ENCODE measurements around the gene PBRM1. TPM values are rescaled to one million over a fixed set of nuclear protein-coding genes. Genes with fewer than 3 reads are reported as not detected.

The PBRM1 gene
- total and polyA plus RNA-seq, 2 donors from 2014 or later = 4.1 to 56.2 TPM

DNA sequence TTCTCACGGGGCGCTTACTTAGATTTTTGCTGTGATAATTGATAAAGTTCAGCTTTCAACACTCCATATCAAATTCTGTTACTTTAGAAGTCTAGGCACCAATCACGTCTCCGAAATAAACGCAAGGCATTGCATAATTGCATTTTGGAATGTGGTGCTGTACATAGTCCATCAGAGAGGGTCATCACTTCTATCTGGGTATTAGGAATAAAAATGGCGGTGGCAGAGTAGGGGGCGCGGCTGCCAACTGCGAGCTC is 149.7 kb downstream of the PBRM1 start:
- peaks cover 3 to 31% (median 12%) of the 10 kb centered on the region in 3 donors for H3K4me1 ChIP-seq (ENCODE audit: control insufficient read depth in 2 of 3, insufficient read depth in 2 of 3, low read depth in 1 of 3, low read length in 3 of 3)

DNA sequence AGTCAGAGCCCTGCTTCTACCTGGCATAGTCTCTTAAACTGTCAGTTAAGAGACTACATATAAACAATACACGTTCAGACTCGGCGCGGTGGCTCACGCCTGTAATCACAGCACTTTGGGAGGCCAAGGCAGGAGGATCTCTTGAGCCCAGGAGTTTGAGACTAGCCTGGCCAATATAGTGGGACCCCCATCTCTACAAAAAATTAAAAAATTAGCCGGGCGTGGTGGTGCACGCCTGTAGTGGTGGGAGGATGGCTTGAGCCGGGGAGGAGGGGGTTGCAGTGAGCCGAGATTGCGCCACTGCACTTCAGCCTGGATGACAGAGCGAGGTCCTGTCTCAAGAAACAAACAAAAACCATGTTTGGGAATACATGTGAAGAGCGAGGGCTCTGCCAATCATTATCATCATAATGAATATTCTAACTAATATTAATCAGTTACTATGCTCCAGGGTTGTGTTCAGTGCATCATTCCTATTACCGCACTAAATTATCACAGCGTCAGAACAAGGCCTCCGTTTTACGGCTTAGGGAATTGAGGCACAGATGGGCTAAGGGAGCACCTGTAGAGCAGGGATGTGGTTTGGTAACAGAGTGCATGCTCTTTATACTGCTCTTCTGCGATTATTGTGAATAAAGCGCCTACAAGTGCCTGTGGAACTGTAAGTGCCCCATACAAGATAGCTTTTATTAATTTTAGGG is 150.2 kb downstream of the PBRM1 start:
- intact Hi-C loops (cut with DNase I) = no loop called here
- no peaks in the 10 kb centered on the region for H3K27me3 ChIP-seq (ENCODE audit: control insufficient read depth, insufficient read depth, low read length)
- TF ChIP-seq, protein P1, sequence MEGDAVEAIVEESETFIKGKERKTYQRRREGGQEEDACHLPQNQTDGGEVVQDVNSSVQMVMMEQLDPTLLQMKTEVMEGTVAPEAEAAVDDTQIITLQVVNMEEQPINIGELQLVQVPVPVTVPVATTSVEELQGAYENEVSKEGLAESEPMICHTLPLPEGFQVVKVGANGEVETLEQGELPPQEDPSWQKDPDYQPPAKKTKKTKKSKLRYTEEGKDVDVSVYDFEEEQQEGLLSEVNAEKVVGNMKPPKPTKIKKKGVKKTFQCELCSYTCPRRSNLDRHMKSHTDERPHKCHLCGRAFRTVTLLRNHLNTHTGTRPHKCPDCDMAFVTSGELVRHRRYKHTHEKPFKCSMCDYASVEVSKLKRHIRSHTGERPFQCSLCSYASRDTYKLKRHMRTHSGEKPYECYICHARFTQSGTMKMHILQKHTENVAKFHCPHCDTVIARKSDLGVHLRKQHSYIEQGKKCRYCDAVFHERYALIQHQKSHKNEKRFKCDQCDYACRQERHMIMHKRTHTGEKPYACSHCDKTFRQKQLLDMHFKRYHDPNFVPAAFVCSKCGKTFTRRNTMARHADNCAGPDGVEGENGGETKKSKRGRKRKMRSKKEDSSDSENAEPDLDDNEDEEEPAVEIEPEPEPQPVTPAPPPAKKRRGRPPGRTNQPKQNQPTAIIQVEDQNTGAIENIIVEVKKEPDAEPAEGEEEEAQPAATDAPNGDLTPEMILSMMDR (IDR thresholded peaks at IDR 0.05; ENCODE audit: borderline replicate concordance, extremely low read depth, insufficient read depth) = no peak

More for the DNA sequence above, 149.7 kb downstream of the PBRM1 start:
- no peak overlapping the region for H3K27ac ChIP-seq (ENCODE audit: low read depth in 2 of 2, low read length in 2 of 2)
- no peaks in the 10 kb centered on the region for H3K27me3 ChIP-seq (ENCODE audit: control insufficient read depth, insufficient read depth, low read length)
- TF ChIP-seq, protein P1 (IDR thresholded peaks at IDR 0.05; ENCODE audit: borderline replicate concordance, extremely low read depth, insufficient read depth) = no peak
- no peak for DNase-seq
- H3K36me3 ChIP-seq (ENCODE audit: control insufficient read depth in 2 of 3, insufficient read depth in 3 of 3, low read length in 3 of 3) = peaks cover 0 to 9% (median 0%) of the 10 kb centered on the region in 3 donors
- H3K4me3 ChIP-seq (ENCODE audit: low read length in 3 of 3) = peak overlapping the region; percentile 3 to 61 (median 48)
- H3K9ac ChIP-seq (ENCODE audit: low read length in 3 of 3) = peak overlapping the region in 1 of 3 donors; percentile 31
- no peak for FAIRE-seq
- H3K9me3 ChIP-seq (ENCODE audit: control insufficient read depth in 2 of 3, insufficient read depth in 1 of 3, low read length in 3 of 3) = no peaks in the 10 kb centered on the region
- intact Hi-C loops (cut with DNase I) = no loop called here

DNA sequence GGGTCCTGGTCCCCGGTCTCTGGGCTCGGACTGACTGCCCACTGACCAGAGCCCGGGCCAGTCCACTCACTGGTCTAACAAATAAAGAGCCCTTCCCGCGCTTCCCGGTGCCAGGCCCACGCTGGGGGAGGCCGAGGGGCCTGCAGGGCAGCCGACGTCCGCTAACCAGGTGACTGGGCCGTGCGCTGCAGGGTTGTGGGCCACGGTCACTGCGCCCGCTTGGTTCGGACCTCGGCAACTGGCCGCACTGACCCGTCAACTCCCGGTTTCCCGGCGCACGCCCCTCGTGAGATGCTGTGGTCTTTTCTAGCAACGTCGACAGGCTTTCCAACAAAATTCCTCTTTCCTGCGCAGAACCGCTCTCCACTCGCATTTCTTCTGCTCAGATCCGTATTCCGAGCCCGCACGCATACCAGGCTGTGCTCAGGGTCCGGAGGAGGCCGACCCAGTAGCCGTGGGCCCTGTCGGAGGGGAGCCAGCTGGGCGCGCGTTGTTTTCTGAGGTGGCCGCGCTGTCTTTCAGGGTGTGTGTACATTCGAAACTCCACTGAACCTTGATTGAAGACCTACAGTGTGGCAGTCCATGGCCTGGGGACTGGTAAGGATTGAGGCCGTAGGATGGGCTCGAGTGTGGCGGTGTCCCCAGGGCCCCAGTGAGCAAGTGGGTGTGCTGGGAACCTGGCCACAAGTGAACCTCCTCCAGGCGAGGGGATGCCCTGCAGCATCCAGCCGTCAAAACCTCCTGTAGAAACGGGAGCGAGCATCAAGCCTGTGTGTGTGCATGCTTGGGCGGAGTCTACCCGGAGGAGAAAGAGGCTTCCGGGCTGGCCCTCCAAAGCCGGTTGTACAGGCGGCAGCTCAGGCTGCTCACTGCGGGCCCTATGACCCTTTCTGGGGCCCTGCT is 151.2 kb downstream of the PBRM1 start:
- Histone ChIP-seq H3K4me3 (ENCODE audit: low read length in 3 of 3) (peak overlapping the region; percentile 38 to 55 (median 47)), H3K4me1 (ENCODE audit: control insufficient read depth in 2 of 3, insufficient read depth in 2 of 3, low read depth in 1 of 3, low read length in 3 of 3) (peaks cover 3 to 31% (median 12%) of the 10 kb centered on the region in 3 donors), H3K9me3 (ENCODE audit: control insufficient read depth in 2 of 3, insufficient read depth in 1 of 3, low read length in 3 of 3) (no peaks in the 10 kb centered on the region), H3K36me3 (ENCODE audit: control insufficient read depth in 2 of 3, insufficient read depth in 3 of 3, low read length in 3 of 3) (no peaks in the 10 kb centered on the region), H3K27ac (ENCODE audit: low read depth in 2 of 2, low read length in 2 of 2) (peak overlapping the region; percentile 55 to 61), H3K27me3 (ENCODE audit: control insufficient read depth, insufficient read depth, low read length) (no peaks in the 10 kb centered on the region), H3K9ac (ENCODE audit: low read length in 3 of 3) (peak overlapping the region in 2 of 3 donors; percentile 34 to 63)
- intact Hi-C loops (cut with DNase I) = no loop called here
- TF ChIP-seq, protein P1 (IDR thresholded peaks at IDR 0.05; ENCODE audit: borderline replicate concordance, extremely low read depth, insufficient read depth) = no peak
- DNase-seq (peak; percentile 37 to 79 (median 63)), FAIRE-seq (no peak)

More for the DNA sequence above, 150.2 kb downstream of the PBRM1 start:
- DNase-seq (peak in 1 of 5 donors; percentile 54), FAIRE-seq (no peak)
- Histone ChIP-seq H3K27ac (ENCODE audit: low read depth in 2 of 2, low read length in 2 of 2) (no peak overlapping the region), H3K36me3 (ENCODE audit: control insufficient read depth in 2 of 3, insufficient read depth in 3 of 3, low read length in 3 of 3) (peaks cover 0 to 4% (median 0%) of the 10 kb centered on the region in 3 donors), H3K4me1 (ENCODE audit: control insufficient read depth in 2 of 3, insufficient read depth in 2 of 3, low read depth in 1 of 3, low read length in 3 of 3) (peaks cover 3 to 31% (median 12%) of the 10 kb centered on the region in 3 donors), H3K9me3 (ENCODE audit: control insufficient read depth in 2 of 3, insufficient read depth in 1 of 3, low read length in 3 of 3) (no peaks in the 10 kb centered on the region), H3K9ac (ENCODE audit: low read length in 3 of 3) (peak overlapping the region in 1 of 3 donors; percentile 31), H3K4me3 (ENCODE audit: low read length in 3 of 3) (peak overlapping the region in 2 of 3 donors; percentile 3 to 48)

Measured in kidney (tissue), 14 donors.